Activated CD4-positive, alpha-beta T cell treated with anti-CD3 and anti-CD28 coated beads, Interleukin-2, Interleukin-4, amounts not matched to agents 100 ng/mL and 50 ng/mL, durations not matched to agents 16 hours and 8 hours (primary cell): ENCODE data around the gene KRTAP10-5.

Experiments
- DNase-seq: peaks from one replicate; pipeline ENCODE4 v3.0.0-alpha.2; 2020; ENCODE audit warnings: low spot score

Gene KRTAP10-5

GRCh38 chr21:44529503-44530125 is 50.8 kb downstream of the KRTAP10-5 start:
- no peak for DNase-seq
